HG02885 (cell line): ENCODE results near the gene MANBA.

Experiments
- ATAC-seq: cut with Tn5 transposase; IDR thresholded peaks from one replicate; pipeline ENCODE4 v1.9.1; 2021; ENCODE audit warnings: mild to moderate bottlenecking; ENCODE audit not compliant: unreplicated experiment, poor library complexity

MANBA gene

GRCh38 chr4:102599886-102600285 is 160.9 kb downstream of the MANBA start:
- ATAC-seq, result no peak

DNA sequence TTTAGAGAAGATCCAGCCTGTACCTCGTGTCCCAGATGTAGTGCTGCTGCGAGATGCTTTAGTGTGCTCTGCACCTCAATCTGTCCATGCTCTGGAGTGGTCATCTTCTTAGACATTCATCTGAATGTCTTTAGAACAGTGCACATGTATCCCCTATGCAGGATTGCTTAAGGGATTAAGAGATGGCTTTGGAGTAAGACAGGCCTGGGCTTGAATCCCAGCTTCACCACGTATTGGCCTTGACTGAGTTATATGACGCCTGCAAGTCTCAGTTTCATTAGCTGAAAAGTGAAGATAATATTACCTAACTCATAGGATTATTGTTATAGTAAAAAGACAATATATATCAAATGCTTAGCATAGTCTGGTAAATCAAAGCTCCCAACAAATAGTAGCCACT is 161.3 kb downstream of the MANBA start:
- peak; percentile 23 for ATAC-seq

GRCh38 chr4:102598762-102599374 is 161.9 kb downstream of the MANBA start:
- peak; percentile 73 for ATAC-seq

DNA sequence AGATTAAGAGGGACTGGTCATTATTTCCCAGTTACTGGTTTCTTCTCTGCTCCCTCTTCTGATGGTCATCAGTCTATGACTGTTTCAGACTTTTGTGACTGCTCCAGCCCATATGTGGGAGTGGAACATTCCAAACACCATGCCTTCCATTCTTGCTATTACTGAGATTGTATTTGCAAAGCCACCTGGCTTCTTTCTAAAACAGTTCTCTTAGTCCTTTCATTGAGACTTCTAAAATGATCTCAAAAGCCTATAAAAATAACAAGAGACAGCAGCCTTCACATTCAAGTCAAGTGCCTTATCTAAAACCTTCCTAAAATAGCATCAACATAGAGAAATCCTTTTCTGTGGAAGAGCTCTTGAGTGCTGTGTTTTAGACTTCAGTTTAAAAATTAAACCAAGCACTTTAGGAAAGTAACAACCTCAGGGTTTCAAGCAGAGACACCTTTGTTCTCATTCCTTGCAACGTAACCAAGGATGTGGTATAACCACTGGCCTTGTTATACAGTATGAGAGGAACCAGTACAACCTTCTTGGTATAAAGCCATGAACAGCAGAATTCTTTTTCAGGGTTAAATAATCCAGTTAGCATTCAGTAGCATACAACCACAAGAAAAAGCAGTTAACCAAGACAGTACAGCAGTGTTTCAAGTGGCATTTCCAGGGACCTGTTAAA is 162.5 kb downstream of the MANBA start:
- ATAC-seq, result peak; percentile 59

DNA sequence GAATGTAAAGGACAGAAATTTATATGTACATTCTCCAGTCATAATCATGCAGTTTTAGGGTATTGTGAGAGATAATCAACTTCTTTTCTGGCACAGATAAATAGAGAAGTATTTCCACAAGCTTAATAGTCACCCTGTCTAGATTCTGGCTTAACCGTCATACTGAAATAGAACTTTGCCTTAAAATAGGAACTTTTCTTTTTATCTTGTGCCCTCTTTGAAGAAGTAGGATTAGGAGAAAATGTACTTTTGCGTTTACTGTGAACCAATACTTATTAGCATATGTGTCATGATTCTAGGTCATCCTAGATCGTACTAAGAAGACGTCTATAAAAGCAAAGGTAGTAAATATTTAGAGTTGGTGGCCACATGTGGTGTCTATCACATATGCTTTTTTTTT is 164.2 kb downstream of the MANBA start:
- ATAC-seq, result no peak

GRCh38 chr4:102594000-102594399 is 166.8 kb downstream of the MANBA start:
- ATAC-seq, result no peak

- no peak for ATAC-seq
Measured at GRCh38 chr4:102593147-102593546, 167.6 kb downstream of the MANBA start.

- ATAC-seq, result no peak
Measured at GRCh38 chr4:102592256-102592655, 168.5 kb downstream of the MANBA start.

GRCh38 chr4:102589743-102590142 is 171.0 kb downstream of the MANBA start:
- no peak for ATAC-seq

DNA sequence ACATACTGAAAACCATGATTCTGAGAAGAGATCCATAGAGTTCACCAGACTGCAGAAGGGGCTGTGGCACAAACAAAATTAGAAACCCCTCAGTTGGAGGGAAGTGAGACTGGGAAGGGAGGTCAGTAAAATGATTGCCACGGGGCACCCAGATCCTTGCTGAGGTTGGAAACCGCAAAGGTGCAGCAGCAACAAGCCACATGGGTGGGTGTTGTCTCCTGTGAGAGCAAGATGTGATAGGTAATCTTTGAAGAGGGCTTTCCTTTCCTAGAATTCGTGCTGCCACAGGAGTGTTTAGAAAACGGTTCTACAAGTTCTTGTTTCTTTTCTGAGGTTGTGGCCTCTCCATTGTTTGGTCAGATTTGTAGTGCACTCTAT is 174.1 kb downstream of the MANBA start:
- ATAC-seq, result peak; percentile 51

DNA sequence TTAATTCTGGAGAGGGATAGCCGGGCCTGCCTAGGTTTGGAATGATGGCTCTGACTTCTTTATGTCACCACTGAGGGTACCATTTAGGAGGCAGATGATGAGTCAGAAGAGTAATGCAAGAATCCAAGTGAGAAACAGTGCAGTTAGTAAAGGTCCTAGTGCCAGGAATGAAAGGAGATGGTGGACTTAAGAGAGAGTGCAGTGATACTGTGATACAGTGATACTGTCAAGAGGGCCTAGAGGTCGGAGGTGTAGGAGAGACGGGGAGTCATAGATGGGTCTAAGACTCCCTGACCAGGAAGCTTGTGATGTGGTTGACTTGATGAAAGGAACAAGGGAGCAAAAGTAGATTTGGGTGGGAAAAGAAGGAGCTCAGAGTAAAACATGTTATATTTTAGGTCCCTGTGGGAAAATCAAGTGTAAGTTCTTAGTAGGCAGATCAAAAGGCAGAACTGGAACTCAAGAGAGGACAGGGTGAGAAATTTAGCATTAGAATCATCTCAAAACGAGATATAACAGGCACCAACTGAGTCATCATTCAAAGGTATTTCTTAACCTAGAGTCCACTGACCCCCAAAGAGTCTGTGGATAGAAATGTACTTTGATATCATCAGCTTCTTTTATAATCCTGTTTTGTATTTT is 174.6 kb downstream of the MANBA start:
- ATAC-seq, result peak; percentile 64

DNA sequence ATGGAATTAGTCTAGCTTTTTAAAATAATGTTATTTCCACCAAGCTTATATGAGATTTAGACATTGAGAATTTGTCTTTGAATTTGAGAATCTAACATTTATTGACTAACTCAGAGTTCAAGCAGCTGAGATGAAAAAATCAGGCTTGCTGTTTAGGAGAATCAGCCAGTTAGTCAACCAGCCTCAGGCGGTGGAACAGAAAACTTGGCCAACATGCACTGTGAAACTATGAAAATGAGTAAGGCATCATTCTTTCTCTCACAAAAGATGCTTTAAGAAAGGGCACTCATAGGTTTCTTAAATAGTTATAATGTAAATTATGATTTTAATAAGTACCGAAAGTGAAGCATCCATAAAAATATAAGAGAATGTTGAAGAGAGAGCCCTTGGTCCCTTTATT is 175.4 kb downstream of the MANBA start:
- peak; percentile 49 for ATAC-seq

GRCh38 chr4:102584091-102584490 is 176.7 kb downstream of the MANBA start:
- ATAC-seq, result no peak
